SJCRH30 (cell line): ENCODE measurements around the gene PEAK3. TPM values are rescaled to one million over a fixed set of nuclear protein-coding genes. Genes with fewer than 3 reads are reported as not detected.

Experiments used
- DNase-seq, 2 experiments: peaks; one replicate each; pipeline ENCODE4 v3.0.0-alpha.2; 2015 to 2020
- H3K27ac ChIP-seq: fragments of 250-450 bp; sonication (Bioruptor Pico); 2 replicates; pipeline ENCODE4 v1.5.1; 2020; ENCODE audit warnings: mild to moderate bottlenecking, moderate library complexity
- H3K27me3 ChIP-seq: fragments of 250-450 bp; sonication (Bioruptor Pico); 2 replicates; pipeline ENCODE4 v1.5.1; 2020; ENCODE audit warnings: mild to moderate bottlenecking, moderate library complexity
- H3K36me3 ChIP-seq: fragments of 250-450 bp; sonication (Bioruptor Pico); 2 replicates; pipeline ENCODE4 v1.5.1; 2020; ENCODE audit warnings: mild to moderate bottlenecking, moderate library complexity
- H3K4me1 ChIP-seq: fragments of 250-450 bp; sonication (Bioruptor Pico); 2 replicates; pipeline ENCODE4 v1.5.1; 2020; ENCODE audit warnings: mild to moderate bottlenecking, moderate library complexity
- H3K4me3 ChIP-seq: fragments of 250-450 bp; sonication (Bioruptor Pico); 2 replicates; pipeline ENCODE4 v1.5.1; 2020; ENCODE audit warnings: mild to moderate bottlenecking, moderate library complexity
- H3K9me3 ChIP-seq: fragments of 250-450 bp; sonication (Bioruptor Pico); replicated peaks from 2 replicates; pipeline ENCODE4 v1.5.1; 2020; ENCODE audit warnings: mild to moderate bottlenecking, moderate library complexity
- total RNA-seq: library from RNA; depleted of rRNA; stranded (reverse); fragments of >200 nt; shearing (Covaris generic); gene quantifications from 2 replicates; pipeline ENCODE4 v1.2.3, GENCODE V29; 2014

Gene PEAK3
- total RNA-seq, 1 experiment from 2014 or later = 0.06 TPM

- peak; percentile 71 to 75 for DNase-seq
- Histone ChIP-seq H3K9me3 (no peaks in the 10 kb centered on the region), H3K4me1 (peaks cover 16% of the 10 kb centered on the region), H3K36me3 (peaks cover 18% of the 10 kb centered on the region), H3K4me3 (peak overlapping the region; percentile 64), H3K27me3 (no peaks in the 10 kb centered on the region), H3K27ac (peak overlapping the region; percentile 96)
Measured at GRCh38 chr19:2255112-2255845, 26.7 kb downstream of the PEAK3 start.

- no peak for DNase-seq
- no peak overlapping the region for H3K4me3 ChIP-seq
- H3K9me3 ChIP-seq = no peaks in the 10 kb centered on the region
- H3K4me1 ChIP-seq = peaks cover 16% of the 10 kb centered on the region
- no peak overlapping the region for H3K27ac ChIP-seq
- no peaks in the 10 kb centered on the region for H3K27me3 ChIP-seq
- peaks cover 26% of the 10 kb centered on the region for H3K36me3 ChIP-seq
Measured at GRCh38 chr19:2254064-2254872, 27.7 kb downstream of the PEAK3 start.

GRCh38 chr19:2253106-2254063, 28.6 kb downstream of the PEAK3 start:
- Histone ChIP-seq H3K27me3 (no peaks in the 10 kb centered on the region), H3K36me3 (peaks cover 35% of the 10 kb centered on the region), H3K27ac (no peak overlapping the region), H3K9me3 (no peaks in the 10 kb centered on the region), H3K4me1 (peaks cover 16% of the 10 kb centered on the region), H3K4me3 (no peak overlapping the region)
- DNase-seq = no peak

DNA sequence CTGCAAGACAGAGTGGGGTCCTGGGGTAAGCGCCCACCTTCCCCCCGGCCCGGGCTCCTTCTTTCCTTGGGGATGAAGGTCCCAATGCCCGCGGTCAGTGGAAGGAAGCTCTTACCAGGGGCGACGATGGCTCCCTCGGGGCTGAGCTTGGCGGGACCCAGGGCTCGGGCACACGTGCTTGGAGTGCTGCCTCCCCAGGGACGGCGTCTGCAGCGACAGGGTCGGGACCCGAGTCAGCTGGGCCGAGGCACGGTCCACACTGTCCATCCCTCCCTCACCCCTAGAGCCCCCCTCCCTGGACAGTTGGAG, 29.2 kb downstream of the PEAK3 start:
- Histone ChIP-seq H3K4me1 (peaks cover 15% of the 10 kb centered on the region), H3K4me3 (no peak overlapping the region), H3K27ac (no peak overlapping the region), H3K9me3 (no peaks in the 10 kb centered on the region), H3K27me3 (no peaks in the 10 kb centered on the region), H3K36me3 (peaks cover 35% of the 10 kb centered on the region)
- DNase-seq = no peak

DNA sequence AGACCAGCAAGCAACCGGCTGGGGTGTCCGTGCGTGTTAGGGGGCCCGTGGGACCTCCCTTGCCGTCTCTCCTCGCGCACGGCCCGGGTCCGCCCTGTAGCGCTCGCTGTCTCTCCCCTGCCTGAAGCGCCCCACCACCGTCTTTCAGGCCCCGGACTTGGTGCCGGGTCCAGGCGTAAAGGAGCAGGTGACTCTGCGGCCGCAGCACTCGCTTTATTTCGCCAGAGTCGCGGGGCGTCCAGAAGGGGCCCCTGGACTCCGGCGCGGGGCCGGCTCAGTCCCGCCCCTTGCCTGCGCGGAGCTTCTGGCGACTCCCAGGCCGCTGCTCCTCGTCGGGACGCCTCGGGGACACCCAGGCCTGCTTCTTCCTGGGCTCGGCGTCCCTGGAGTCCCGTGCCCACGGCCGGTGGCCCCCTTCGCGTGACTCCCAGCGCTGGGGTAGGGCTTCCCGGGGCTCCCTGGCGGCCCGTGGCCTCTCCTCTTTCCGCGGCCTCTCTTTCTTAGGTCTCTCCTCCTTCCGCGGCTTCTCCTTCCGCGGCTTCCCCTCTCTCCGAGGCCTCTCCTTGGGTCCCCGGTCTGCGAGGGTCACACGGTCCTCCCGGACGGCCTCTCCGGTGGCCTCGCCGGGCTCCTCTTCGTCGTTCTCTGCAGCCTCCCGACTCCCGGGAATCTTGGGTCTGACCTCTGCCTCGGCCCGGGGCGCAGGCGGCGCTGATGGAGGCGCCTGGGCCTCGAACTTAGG, 29.7 kb downstream of the PEAK3 start:
- no peak for DNase-seq
- H3K27me3 ChIP-seq = no peaks in the 10 kb centered on the region
- H3K36me3 ChIP-seq = peaks cover 40% of the 10 kb centered on the region

DNA sequence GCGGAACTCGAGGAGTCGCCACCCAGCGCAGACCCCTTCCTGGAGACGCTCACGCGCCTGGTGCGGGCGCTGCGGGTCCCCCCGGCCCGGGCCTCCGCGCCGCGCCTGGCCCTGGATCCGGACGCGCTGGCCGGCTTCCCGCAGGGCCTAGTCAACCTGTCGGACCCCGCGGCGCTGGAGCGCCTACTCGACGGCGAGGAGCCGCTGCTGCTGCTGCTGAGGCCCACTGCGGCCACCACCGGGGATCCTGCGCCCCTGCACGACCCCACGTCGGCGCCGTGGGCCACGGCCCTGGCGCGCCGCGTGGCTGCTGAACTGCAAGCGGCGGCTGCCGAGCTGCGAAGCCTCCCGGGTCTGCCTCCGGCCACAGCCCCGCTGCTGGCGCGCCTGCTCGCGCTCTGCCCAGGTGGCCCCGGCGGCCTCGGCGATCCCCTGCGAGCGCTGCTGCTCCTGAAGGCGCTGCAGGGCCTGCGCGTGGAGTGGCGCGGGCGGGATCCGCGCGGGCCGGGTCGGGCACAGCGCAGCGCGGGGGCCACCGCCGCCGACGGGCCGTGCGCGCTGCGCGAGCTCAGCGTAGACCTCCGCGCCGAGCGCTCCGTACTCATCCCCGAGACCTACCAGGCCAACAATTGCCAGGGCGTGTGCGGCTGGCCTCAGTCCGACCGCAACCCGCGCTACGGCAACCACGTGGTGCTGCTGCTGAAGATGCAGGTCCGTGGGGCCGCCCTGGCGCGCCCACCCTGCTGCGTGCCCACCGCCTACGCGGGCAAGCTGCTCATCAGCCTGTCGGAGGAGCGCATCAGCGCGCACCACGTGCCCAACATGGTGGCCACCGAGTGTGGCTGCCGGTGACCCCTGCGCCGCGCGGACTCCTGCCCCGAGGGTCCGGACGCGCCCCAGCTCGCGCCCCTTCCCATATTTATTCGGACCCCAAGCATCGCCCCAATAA, 30.6 kb downstream of the PEAK3 start:
- Histone ChIP-seq H3K4me1 (peaks cover 12% of the 10 kb centered on the region), H3K9me3 (no peaks in the 10 kb centered on the region), H3K4me3 (no peak overlapping the region), H3K27me3 (no peaks in the 10 kb centered on the region), H3K27ac (no peak overlapping the region), H3K36me3 (peaks cover 47% of the 10 kb centered on the region)
- no peak for DNase-seq

More for the DNA sequence above, 29.7 kb downstream of the PEAK3 start:
- H3K9me3 ChIP-seq = no peaks in the 10 kb centered on the region
- no peak overlapping the region for H3K4me3 ChIP-seq
- peaks cover 12% of the 10 kb centered on the region for H3K4me1 ChIP-seq
- H3K27ac ChIP-seq = no peak overlapping the region

GRCh38 chr19:2250766-2251105, 31.2 kb downstream of the PEAK3 start:
- no peak for DNase-seq
- H3K27ac ChIP-seq = no peak overlapping the region
- H3K9me3 ChIP-seq = no peaks in the 10 kb centered on the region
- H3K27me3 ChIP-seq = no peaks in the 10 kb centered on the region
- H3K36me3 ChIP-seq = peaks cover 53% of the 10 kb centered on the region
- no peak overlapping the region for H3K4me3 ChIP-seq
- H3K4me1 ChIP-seq = peaks cover 10% of the 10 kb centered on the region

DNA sequence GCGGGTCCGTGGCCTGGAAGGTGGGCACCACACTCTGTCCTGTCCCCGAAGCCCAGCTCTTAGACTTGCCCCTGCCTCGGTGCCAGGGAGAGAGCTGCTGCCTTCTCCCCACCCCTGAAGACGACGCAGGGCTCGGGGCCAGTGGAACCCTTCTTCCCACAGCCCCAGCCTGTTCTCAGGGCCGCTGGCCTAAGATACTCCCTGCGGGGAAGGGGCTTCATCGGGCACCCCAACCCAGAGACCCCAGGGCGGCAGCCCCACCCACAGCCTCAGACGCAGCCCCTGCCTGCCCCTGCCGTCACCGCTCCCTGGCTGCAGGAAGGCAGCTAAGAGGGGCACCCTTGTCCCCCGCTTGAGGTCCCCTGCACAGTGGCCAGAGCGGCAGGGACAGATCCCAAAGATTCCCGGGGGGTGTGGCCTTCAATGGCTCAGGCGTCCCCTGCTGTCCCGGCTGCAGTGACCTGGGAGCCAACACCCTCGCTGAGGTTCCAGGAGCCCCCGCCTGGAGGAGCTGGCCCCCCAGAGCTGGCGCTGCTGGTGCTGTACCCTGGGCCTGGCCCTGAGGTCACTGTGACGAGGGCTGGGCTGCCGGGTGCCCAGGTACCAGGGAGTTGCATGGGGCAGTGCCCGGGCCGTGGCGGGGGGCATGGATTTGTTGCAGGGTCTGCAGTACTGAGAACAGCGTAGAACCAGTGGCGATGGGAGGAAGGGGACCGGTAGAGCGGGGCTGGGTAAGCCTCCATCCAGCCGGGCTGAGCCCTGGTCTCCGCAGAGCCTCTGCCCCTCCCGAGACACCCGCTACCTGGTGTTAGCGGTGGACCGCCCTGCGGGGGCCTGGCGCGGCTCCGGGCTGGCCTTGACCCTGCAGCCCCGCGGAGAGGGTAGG, 31.9 kb downstream of the PEAK3 start:
- Histone ChIP-seq H3K4me1 (peaks cover 4% of the 10 kb centered on the region), H3K27me3 (no peaks in the 10 kb centered on the region), H3K4me3 (no peak overlapping the region), H3K9me3 (no peaks in the 10 kb centered on the region), H3K36me3 (peaks cover 59% of the 10 kb centered on the region), H3K27ac (no peak overlapping the region)
- DNase-seq = no peak

- no peaks in the 10 kb centered on the region for H3K4me1 ChIP-seq
- no peaks in the 10 kb centered on the region for H3K9me3 ChIP-seq
- peaks cover 67% of the 10 kb centered on the region for H3K36me3 ChIP-seq
- no peaks in the 10 kb centered on the region for H3K27me3 ChIP-seq
- no peak within 1 kb of the TSS for H3K4me3 ChIP-seq
- H3K27ac ChIP-seq = no peak within 1 kb of the TSS
- no peak for DNase-seq
Measured at GRCh38 chr19:2249010-2249866, 32.7 kb downstream of the PEAK3 start, which contains the start of gene AMH. AMH (plus strand) TSS chr19:2249323; CDS start chr19:2249333, 10 bp downstream.

GRCh38 chr19:2248136-2249009, 33.6 kb downstream of the PEAK3 start:
- H3K9me3 ChIP-seq = no peaks in the 10 kb centered on the region
- DNase-seq = no peak
- H3K27me3 ChIP-seq = no peaks in the 10 kb centered on the region
- no peaks in the 10 kb centered on the region for H3K4me1 ChIP-seq
- peaks cover 76% of the 10 kb centered on the region for H3K36me3 ChIP-seq
- H3K27ac ChIP-seq = no peak overlapping the region
- H3K4me3 ChIP-seq = no peak overlapping the region

GRCh38 chr19:2247433-2248101, 34.4 kb downstream of the PEAK3 start:
- Histone ChIP-seq H3K36me3 (peaks cover 76% of the 10 kb centered on the region), H3K27ac (no peak overlapping the region), H3K27me3 (no peaks in the 10 kb centered on the region), H3K9me3 (no peaks in the 10 kb centered on the region), H3K4me3 (no peak overlapping the region), H3K4me1 (no peaks in the 10 kb centered on the region)
- no peak for DNase-seq
